DOHH2 (cell line): Measurements from ENCODE around the gene ZNRF2.

Experiments
- H3F3A ChIP-seq: fragments of 200-600 bp; sonication (generic), shearing (Covaris generic); 2 replicates; pipeline ENCODE4 v1.6.0; 2016; ENCODE audit warnings: antibody characterized with exemption, mild to moderate bottlenecking; ENCODE audit not compliant: control insufficient read depth, insufficient read depth
- H3K27ac ChIP-seq: fragments of 200-600 bp; sonication (generic); 2 replicates; pipeline ENCODE4 v1.5.1; 2014; ENCODE audit warnings: low read depth, mild to moderate bottlenecking, low read length, moderate library complexity
- H3K27me3 ChIP-seq: fragments of 200-600 bp; sonication (generic); 2 replicates; pipeline ENCODE4 v1.6.1; 2014; ENCODE audit warnings: mild to moderate bottlenecking, low read length, mixed read lengths; ENCODE audit not compliant: control insufficient read depth
- H3K36me3 ChIP-seq: fragments of 200-600 bp; sonication (generic); 2 replicates; pipeline ENCODE4 v1.6.1; 2014; ENCODE audit warnings: mild to moderate bottlenecking, low read length, moderate library complexity, mixed read lengths; ENCODE audit not compliant: control insufficient read depth
- H3K4me1 ChIP-seq: fragments of 200-600 bp; sonication (generic); 2 replicates; pipeline ENCODE4 v1.6.1; 2014; ENCODE audit warnings: mild to moderate bottlenecking, low read length, mixed read lengths; ENCODE audit not compliant: control insufficient read depth
- H3K4me2 ChIP-seq: fragments of 200-600 bp; sonication (generic); 2 replicates; pipeline ENCODE4 v1.6.0; 2014; ENCODE audit warnings: mild to moderate bottlenecking, low read length, moderate library complexity
- H3K4me3 ChIP-seq: fragments of 200-600 bp; sonication (generic); 2 replicates; pipeline ENCODE4 v1.5.1; 2014; ENCODE audit warnings: mild to moderate bottlenecking, low read length, mixed read lengths
- H3K79me2 ChIP-seq: fragments of 200-600 bp; sonication (generic); 2 replicates; pipeline ENCODE4 v1.6.1; 2014; ENCODE audit warnings: mild to moderate bottlenecking, low read length, mixed read lengths; ENCODE audit not compliant: control insufficient read depth
- H3K9me2 ChIP-seq: fragments of 200-600 bp; sonication (generic); replicated peaks from 2 replicates; pipeline ENCODE4 v1.6.1; 2014; ENCODE audit warnings: mild to moderate bottlenecking, low read length, mixed read lengths; ENCODE audit not compliant: control insufficient read depth
- H3K9me3 ChIP-seq: fragments of 200-600 bp; sonication (generic); 2 replicates; pipeline ENCODE4 v1.6.1; 2014; ENCODE audit warnings: antibody characterized with exemption, low read length, mixed read lengths; ENCODE audit not compliant: control insufficient read depth, insufficient read depth
- H4K20me1 ChIP-seq: fragments of 200-600 bp; sonication (generic); 2 replicates; pipeline ENCODE4 v1.6.0; 2014; ENCODE audit warnings: low read depth, mild to moderate bottlenecking, antibody characterized with exemption, low read length, moderate library complexity; ENCODE audit not compliant: control insufficient read depth, insufficient read depth
- EZH2phosphoT487 ChIP-seq: fragments of 200-600 bp; sonication (generic); IDR thresholded peaks from 2 replicates; pipeline ENCODE4 v1.6.1; 2017; ENCODE audit warnings: borderline replicate concordance, mild to moderate bottlenecking, antibody characterized with exemption, low read length, moderate library complexity, mixed read lengths
- TF ChIP-seq, protein P1 (sequence below): fragments of 200-600 bp; sonication (generic); IDR thresholded peaks from one replicate; pipeline ENCODE4 v1.5.1; 2014; ENCODE audit warnings: antibody characterized with exemption, mild to moderate bottlenecking, low read depth, low read length; ENCODE audit not compliant: poor library complexity, severe bottlenecking

Gene ZNRF2

DNA sequence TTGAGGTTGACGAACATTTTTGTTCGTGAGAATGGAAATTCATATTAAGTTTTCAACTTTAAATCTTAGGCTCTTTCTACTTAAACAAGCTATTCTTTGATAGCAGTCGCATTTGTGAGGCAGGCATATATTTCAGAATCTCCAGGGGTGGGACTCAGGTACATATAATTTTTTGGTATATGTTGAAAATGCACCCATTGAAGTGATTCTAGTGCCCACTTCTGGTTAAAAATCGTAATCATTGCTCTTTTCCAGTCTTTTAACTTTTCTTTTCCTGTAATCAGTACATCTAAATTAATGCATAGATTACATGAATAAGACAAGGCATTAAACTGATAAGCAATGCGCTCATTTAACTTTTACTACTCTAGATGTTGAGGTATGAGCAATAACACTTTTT is 67.8 kb downstream of the ZNRF2 start:
- Histone ChIP-seq H3K27me3 (no peaks in the 10 kb centered on the region), H3K9me2 (no peaks in the 10 kb centered on the region), H3K27ac (no peak overlapping the region), H3K4me2 (no peak overlapping the region), H3F3A (no peaks in the 10 kb centered on the region; the same call in 1 of the 2 replicates), H3K4me3 (no peak overlapping the region), H3K79me2 (peaks cover 84% of the 10 kb centered on the region), H3K36me3 (peaks cover 15% of the 10 kb centered on the region), H4K20me1 (peaks cover 23% of the 10 kb centered on the region), H3K9me3 (no peaks in the 10 kb centered on the region), H3K4me1 (peaks cover 53% of the 10 kb centered on the region)
- no peak for TF ChIP-seq EZH2phosphoT487
- TF ChIP-seq, protein P1, sequence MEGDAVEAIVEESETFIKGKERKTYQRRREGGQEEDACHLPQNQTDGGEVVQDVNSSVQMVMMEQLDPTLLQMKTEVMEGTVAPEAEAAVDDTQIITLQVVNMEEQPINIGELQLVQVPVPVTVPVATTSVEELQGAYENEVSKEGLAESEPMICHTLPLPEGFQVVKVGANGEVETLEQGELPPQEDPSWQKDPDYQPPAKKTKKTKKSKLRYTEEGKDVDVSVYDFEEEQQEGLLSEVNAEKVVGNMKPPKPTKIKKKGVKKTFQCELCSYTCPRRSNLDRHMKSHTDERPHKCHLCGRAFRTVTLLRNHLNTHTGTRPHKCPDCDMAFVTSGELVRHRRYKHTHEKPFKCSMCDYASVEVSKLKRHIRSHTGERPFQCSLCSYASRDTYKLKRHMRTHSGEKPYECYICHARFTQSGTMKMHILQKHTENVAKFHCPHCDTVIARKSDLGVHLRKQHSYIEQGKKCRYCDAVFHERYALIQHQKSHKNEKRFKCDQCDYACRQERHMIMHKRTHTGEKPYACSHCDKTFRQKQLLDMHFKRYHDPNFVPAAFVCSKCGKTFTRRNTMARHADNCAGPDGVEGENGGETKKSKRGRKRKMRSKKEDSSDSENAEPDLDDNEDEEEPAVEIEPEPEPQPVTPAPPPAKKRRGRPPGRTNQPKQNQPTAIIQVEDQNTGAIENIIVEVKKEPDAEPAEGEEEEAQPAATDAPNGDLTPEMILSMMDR = peak; percentile 64

DNA sequence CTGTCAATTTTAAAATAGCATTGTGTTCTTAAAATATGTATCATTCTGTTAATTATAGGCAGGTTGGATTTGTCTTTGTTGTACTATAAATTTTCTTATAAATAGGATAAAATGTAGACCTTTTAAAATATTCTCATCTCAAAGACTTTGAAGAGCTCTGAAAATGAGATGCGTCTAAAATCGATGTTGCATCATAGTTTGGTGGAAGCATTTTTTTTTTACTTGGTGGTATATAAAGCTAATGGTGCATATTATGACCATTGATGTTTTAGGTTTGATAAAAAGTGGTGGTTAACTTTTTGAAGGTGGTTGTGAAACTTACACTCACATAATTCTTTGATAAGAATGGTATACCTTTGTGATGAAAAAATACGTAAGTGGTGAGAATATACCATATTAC is 69.1 kb downstream of the ZNRF2 start:
- no peak overlapping the region for H3K27ac ChIP-seq
- no peak for TF ChIP-seq EZH2phosphoT487
- TF ChIP-seq, protein P1 = no peak
- H3K9me2 ChIP-seq = no peaks in the 10 kb centered on the region
- no peak overlapping the region for H3K4me3 ChIP-seq
- peaks cover 23% of the 10 kb centered on the region for H3K36me3 ChIP-seq
- no peak overlapping the region for H3K4me2 ChIP-seq
- peaks cover 39% of the 10 kb centered on the region for H3K4me1 ChIP-seq
- no peaks in the 10 kb centered on the region for H3K9me3 ChIP-seq
- peaks cover 70% of the 10 kb centered on the region for H3K79me2 ChIP-seq
- H4K20me1 ChIP-seq = peaks cover 15% of the 10 kb centered on the region
- H3K27me3 ChIP-seq = no peaks in the 10 kb centered on the region
- no peaks in the 10 kb centered on the region; the same call in 1 of the 2 replicates for H3F3A ChIP-seq

DNA sequence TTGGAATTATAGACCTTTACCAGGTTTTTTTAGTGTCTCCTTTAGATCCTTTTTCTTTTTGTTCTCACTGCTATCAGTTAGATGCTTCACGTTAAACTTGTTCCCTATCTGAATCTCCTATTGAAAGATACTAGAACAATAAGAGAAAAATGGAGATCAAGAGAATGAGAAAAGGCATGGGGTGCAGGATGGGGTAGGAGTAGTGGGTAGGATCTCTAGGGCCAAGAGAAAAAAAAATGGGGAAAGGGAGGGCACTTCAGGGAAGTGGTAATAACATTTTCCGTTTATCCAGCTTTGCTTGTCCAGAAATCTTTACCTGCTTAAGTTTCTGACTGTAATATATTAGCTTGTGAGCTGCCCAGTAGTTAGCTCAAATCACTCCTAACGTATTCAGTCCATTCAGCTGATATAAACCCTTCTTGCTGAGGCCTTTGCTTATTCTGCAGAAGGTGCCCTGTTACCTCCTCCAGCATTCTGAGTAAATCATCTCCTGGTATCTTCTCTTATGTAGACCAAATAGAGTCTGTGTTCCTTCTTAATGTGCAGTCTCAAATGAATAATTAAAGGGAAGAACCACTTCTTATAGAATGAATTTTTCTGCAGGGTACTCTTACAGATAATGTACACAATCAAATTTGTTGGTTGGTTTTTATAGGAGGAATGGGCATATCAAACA is 69.7 kb downstream of the ZNRF2 start:
- Histone ChIP-seq H3K27ac (no peak overlapping the region), H3K9me3 (no peaks in the 10 kb centered on the region), H3F3A (no peaks in the 10 kb centered on the region; the same call in 1 of the 2 replicates), H3K9me2 (no peaks in the 10 kb centered on the region), H3K27me3 (no peaks in the 10 kb centered on the region), H3K4me1 (peaks cover 34% of the 10 kb centered on the region), H3K79me2 (peaks cover 65% of the 10 kb centered on the region), H3K36me3 (peaks cover 25% of the 10 kb centered on the region), H3K4me2 (no peak overlapping the region), H4K20me1 (peaks cover 15% of the 10 kb centered on the region), H3K4me3 (no peak overlapping the region)
- TF ChIP-seq, protein P1 = no peak
- no peak for TF ChIP-seq EZH2phosphoT487
